HG03442 (cell line): ENCODE results near the gene ARAP3.

Source experiments
- ATAC-seq: cut with Tn5 transposase; IDR thresholded peaks from one replicate; pipeline ENCODE4 v1.9.1; 2021; ENCODE audit warnings: mild to moderate bottlenecking, moderate library complexity; ENCODE audit not compliant: unreplicated experiment

Gene ARAP3

DNA sequence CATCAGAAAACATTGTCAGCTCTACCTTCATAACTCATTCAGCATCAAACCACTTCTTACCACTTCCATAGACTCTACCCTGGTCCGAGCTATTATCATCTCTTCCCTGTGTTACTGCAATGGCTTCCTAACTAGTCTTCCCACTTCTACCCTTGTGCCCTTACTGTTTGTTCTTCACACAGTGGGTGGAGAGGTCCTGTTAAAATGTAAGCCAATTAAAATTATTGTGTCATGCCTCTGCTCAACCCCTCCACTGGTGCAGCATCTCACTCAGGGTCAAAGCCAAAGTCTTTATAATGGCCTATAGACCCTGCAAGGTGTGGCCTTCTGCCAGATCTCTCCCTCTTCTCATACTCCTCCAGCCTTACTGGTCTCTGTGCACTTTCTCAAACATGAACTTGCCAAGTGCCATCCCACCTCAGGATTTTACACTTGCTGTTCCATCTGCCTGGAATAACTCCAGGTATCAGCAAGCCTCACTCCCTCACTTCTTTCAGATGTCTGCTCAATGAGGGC lies 22.8 kb upstream of the ARAP3 start:
- ATAC-seq = no peak

DNA sequence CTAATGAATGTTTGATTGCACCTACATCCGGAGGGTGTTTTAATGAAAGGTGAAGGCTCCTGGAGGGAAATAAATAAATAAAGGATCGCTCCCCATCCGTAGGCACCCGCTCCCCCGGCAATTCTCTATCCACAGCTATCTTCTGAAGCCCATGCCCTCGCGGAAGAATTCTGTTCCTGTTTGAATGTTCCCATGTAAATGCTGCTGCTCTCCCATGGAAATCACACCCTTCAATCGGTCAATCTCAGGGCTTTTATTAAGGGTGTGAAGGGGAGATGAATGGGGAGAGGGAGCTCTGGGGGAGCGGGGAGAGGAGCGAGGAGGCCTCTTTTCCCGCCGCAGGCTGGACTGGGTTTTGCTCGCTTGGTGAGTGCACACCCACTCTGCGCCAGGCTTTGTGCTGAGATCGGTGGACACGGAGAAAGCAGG lies 21.1 kb upstream of the ARAP3 start:
- no peak for ATAC-seq

DNA sequence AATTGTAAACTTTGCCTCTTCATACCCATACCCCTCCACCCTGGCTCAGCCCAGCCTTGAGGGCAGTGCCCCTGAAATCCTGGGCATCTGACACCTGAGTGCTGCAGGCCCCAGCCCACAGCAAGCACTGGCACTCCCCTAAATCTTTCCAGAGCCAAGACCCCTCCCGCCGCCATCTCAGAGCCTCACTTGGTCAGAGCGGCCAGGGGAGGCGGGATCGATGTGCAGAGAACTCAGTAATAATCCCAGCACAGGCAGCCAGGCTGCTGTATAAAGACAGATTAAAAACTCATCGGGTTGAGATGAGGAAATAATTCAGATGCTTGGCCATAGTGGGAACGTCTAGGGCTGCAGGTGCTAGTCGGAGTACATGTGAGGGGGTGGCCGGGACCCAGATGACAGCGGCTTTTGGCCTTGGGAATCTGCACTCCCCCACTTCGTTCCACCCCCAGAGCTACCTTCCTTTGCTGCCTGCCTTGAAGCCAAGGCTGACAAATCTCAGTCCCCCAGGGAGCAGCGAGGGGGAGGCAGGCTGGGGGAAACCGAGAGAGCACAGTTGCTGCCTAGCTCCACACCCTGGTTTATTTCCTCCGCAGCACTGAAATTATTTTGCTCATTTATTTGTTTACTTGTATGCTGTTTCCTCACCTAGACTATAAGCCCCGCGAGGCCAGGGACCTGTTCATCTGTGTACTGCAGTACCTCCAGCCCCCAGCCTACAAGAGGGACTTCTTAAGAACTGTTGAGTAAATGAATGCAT lies 19.5 kb upstream of the ARAP3 start:
- peak; percentile 51 for ATAC-seq

DNA sequence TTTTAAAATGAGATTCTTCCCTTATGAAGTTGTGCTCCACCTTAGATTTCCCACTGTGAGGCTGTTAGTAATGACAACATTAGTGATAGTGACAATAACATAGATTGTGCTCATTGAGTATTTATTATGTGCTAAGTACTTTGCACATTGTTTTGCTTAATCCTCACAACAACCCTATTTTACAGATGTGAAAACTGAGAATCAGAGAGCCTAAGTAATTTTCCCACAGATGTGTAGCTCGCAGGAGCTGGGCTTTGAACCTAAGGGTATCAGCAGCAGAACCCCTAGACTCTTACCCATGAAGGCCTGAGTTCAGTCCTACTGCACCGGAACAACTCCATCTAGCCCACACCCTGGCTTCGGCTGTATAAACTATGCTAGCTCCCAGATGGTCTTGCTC lies 15.6 kb upstream of the ARAP3 start:
- no peak for ATAC-seq

DNA sequence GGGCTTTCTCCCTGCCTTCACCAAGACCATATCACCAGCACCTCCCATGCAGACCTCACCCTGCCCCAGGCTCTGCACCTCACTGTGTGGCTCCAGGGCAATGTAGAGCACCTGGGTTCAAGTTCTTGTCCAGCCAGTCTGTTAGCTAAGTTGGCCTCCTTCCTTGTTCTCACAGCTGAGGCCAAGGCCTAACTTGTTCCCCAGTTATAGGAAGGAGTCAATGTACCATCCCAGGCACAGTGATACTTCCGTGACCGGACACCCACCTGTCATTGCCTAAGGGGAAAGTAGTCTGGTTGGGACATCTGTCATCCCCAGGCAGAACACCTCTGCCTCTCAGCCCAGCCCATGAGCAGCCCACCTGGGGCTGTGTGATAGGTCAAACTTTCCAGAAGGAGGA lies 14.4 kb upstream of the ARAP3 start:
- ATAC-seq = no peak

DNA sequence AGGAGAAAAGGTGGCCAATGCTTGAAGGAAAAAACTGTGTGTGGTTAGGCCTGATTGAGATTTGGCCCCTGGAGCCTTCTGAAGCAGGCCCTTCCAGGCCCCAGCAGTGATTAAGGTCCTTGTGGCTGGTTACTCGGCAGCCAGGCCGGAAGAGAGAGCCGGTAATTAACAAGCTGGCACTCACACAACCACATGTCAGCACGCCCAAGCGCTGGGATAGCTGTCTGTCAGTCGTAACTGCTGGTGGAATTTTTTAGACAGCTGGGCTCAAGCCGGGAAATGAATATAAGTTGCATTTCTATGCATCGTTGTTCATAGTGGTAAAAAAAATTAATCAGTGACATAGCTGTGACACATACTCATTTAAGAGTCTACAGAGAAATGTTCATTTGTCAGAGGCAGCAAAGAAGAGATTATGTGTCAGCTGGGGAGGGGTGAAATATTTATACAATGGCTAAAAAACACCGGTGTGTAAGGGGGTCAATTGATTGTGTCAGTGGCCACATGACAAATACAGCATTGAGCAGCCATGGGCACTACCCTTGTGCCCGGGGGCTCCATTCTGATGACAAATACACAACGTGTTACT lies 13.7 kb upstream of the ARAP3 start:
- ATAC-seq = no peak

DNA sequence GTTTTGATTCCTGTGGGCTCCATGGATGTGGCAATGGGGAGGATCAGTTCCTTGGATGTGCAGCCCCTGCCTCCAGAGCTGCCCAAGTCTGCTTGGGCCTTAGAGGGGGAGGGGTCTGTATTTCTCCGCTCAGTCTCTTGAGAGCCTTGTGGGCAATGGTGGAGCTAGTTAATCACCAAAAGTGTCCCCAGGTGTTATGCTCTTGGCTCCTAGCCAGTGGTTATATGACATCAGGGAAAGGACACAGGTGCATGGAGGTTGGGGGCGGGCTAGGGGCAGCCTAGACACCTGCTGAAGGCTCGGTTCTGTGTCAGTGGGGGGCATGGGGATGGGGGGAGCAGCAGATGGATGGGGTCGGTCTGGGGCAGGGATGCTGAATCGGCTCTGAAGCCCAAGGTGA lies 12.4 kb upstream of the ARAP3 start:
- no peak for ATAC-seq

DNA sequence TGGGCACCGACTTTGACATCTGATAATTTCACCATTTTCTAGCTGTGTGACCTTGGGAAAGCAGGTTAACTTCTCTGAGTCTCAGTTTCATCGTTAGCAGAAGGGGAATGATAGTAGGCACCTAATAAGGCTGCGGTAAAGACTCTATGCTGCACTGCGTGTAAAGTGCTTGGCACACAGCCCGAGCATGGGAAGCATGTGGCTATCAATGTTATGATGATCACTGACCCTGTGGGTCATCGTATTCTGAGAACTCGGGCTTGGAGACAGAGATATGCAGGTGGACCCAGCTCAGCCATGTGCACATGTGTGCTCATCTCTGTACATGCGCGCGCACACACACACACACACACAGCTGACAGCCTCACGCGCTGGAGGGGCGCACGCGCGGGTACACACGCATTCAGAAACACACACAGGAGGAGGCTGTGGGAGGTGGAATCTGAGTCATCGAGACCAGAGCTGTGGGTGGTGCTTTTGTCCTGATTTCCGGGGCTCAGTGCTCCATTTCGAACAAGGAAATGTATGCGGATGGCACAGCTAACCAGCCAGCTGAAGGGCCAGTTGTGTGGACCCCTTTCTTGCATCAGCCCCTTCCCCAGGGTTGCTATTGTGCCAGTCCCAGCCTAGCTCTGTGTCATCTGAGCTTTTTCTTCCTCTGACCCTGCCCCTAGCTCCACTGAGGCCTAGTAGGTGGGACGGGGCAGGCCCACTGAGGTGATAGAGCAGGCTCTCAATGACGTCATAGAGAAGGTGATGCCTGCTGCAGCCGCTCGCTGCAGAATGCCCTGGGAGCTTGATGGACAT lies 11.1 kb upstream of the ARAP3 start:
- ATAC-seq = no peak

DNA sequence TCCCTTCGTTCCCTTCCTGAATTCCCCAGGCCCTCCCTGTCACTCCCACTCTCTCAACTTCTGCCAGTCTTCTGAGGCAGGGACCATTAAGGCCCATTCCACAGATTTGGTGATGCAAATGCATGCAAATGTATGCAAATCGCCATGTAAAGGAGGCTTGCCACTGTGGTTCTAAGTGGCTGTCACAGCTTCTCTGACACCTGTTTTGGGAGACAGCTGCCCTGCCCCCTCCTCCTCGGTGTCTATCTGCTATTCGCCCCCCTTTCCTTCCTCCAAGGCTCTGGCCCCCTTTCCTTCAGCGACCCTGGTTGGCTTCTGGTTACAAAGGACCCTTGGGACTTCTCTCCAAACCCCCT lies 10.5 kb upstream of the ARAP3 start:
- ATAC-seq = no peak

DNA sequence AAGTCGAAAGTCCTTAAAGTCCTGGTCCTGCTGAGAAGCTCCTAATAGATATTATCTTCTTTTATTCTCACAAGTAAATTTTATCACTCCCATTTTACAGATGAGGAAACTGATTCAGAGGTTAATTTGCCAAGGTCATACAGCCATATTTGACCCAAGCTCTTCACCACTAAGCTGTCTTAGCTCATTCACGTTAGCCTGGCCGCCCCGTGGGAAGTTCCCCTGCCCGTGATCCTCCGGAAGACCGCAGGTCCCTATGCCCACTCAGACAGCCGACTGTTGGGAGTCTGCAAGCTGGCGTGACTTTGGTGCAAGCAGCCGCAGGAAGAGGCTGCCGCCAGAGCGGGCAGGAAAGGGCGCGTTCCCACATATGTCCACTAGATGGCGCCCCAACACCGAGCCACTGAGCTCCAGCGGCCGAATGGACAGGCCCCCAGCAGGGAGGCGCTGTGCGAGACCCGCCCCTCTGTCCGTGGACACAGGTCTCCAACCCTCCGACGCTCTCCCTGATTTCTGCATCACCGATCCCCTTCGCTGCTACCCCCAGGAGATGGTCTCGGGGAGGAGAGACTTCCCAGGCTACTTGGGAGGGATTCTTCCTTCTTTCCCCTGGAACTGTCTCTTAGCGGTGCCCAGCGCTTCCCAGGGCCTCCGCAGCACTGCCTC lies 10.0 kb upstream of the ARAP3 start:
- peak; percentile 91 for ATAC-seq

DNA sequence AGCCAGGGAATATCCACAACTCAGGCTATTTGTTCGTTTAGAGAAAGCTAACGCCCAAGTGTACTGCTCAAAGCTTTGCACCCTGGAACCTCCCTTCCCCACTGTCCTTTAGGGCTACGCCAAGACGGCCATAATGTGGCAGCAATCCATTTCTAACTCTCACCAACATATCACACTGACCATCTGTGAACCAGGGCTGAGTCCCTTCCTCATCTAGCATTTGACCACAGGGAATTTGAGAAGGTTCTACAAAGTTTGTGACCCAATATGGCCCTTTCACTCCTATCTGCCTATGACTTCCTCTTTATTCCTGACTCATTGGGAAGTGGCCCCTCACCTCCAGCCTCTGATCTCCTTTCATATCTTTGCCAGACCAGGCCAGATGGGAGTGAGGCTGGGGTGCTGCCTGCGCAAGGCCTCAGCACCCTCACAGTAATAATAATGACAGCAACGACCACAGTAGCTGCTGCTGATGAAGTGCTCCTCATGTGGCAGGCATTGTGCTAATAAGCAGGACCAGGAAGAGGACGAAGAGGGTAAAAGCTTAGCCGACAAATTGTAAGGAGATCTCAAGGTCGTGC lies 9.3 kb upstream of the ARAP3 start:
- no peak for ATAC-seq

DNA sequence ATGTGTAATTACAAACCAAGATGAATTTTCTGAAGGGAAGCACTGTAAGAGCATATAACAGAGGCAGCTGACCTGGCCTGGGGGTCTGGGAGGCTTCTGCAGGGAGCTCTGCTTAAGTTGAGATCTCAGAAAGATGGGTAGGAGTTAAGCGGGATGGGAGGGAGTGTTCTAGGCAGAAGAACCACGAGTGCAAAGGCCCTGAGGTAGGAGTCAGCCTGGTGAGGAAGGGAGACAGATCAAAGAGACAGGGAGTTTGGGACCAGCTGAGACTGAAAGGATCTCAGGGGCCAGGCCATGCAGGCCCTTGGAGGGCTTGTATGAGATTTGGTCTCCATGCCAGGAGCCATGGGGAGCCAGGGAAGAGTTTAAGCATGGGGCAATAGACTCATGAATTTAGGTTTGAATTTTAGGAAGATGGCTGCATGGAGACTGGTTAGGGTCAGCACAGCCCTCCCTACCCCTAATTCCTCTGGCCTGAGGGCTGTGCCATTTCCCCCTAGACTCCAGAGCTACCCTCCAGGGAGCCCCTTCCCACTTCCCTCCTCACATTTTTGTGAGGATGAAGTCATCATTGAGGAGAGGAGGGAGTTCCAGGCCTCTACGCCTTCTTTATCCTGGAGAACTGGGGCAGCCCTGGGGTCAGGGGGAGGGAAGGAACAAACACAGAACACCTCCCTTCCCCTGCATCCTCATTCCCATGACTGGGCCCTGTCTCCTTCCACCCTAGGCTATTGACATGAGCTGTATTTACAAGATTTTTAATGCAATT lies 4.8 kb upstream of the ARAP3 start:
- no peak for ATAC-seq

DNA sequence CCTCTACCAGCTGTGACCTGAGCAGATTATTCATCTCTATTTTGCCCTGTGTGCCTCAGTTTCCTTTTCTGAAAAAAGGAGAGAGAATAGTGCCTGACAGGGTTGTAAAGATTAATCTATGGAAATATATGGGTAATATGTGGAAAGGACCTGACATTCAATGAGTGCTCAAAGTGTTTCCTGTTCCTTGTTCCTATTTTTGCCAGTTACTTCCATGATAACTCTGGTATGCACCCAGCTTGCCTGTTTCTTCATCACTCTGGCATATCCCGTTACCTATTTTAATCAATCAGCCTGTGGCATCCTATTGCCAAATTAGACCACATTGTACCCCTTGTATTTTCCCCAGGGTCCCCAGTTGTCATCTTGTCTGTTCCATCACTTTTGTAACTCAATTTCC lies 3.6 kb upstream of the ARAP3 start:
- ATAC-seq = no peak

DNA sequence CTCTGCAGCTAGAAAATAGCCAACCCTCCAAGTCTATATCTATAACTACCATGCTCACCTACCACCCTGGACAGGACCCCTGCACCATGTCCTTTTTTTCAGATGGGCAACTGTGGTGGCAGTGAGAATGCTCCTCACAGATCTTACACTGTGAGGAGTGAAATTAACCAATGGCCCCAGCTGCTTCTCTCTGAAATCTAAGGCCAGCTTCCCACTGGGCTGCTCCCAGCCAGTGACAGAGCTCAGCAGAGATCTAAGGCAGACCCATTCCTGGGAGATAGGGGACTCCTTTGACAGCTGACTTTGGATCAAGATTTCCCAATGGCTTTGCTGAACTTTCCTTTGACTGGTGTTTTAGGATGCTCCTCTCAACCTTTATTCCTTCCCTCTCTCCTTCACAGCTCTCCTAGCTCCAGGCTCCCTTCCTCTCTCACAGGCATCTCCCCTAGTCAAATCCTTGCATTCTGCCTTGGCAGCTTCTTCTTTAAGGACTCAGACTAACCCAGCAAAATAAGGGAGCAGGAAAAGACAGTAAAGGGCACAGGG lies 1.6 kb upstream of the ARAP3 start:
- ATAC-seq = no peak

DNA sequence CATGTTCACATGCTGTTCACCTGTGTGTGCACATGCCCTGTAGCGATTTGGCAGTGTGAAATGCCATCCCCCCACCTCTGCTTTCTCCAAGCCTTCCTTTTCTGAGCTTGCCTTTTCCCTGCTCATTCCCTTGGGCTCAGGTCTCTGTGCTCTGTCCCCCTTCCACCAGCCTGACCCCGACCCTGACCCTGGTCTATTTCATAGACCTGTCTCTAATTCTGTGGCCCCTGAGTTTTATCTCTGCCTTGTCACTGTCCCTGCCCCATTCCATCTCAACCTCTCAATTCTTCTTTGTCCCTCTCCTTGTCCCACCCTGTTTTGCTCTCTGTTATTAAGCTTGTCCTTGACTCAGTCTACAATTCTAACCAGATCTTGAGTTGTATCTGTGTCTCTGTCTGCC lies 735 bp downstream of the ARAP3 start:
- ATAC-seq = no peak

DNA sequence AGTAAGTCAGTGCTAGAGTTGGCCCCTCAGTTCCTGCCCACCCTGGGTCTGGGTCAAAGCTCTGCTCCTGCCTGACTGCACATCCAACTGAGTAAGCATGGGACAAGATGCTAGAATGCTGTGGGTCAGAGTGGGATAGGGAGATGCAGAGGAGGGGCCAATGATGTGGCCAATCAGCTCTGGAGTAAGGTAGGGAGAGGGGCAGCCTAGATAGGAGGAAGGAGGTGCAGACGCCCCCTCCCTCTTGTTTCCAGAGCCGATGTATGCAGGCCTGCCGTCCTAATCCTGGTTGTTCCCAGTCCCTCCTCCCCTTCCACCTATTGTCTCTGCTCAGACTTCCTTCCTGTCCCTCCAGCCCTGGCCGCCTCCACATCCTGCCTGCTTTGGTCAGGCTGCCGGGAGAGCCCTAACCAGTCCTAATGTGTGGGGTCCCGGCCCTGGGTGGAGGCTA lies 1.3 kb downstream of the ARAP3 start:
- ATAC-seq = no peak

DNA sequence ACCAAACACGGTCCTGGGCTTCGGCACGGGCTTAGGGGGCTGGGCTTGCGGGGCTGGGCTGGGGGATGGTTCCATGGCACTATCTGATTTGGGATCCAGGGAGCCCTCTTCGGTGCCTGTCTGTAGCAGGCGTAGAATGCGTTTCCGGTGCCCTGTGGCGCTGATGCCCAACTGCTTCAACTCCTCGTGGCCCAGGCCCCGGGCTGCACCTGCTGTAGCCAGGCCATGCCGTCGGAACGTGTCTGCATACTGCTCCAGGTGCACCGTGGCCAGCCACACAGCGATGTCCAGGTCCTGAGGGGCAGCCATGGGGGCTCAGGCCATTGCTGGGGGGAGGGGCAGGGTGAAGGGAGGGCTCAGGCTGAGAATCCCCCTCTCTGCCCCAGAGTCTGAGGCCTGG lies 1.9 kb downstream of the ARAP3 start:
- ATAC-seq = no peak

DNA sequence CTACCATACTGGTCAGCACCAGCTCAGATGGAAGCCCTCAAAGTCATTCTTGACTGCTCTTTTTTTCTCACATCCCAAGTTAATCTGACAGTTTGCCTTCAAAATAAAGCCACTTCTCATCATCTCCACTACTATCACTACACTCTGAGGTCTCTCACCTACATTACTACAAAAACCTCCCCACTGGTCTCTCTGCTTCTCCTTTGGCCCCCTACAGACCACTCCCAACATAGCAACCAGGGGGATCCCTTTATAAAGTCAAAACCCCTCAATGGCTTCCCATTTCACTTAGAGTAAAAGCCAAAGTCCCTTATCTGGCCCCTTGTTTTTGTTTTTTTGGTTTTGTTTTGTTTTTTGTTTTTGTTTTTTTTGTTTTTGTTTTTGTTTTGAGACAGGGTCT lies 4.6 kb downstream of the ARAP3 start:
- ATAC-seq = no peak

DNA sequence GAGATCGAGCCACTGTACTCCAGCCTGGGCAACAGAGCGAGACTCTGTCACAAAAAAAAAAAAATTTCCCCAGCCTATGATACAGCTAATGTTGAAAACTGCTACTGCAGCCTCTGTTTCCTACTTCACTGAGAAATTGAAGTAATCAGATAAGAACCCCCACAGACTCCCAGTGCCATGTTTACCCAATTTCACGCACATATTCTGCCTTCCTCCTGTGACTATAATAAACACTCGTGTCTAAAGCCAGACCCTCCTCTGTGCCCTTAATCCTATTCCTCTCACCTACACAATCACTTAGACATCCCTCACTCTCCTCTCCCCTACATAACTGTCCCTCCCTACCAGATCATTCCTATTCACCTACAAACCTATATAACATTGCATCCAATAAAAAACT lies 6.4 kb downstream of the ARAP3 start:
- no peak for ATAC-seq

DNA sequence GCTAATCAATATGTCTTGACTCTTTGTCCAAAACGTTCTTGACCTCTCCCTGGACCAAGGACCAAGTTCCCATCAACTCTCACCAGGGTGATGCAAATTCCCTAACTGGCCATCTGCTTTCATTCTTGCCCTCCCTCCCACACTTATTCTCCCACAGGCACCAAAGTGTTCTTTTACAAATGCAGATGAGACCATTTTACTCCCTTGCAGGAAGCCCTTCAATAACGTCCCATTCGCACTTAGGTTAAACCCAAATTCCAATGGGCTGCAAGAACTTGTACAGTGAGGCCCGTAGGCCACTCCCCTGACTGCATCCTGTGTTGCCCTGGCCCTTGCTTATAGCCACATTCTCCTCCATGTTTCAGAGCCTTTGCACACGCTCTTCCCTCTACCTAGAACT lies 7.3 kb downstream of the ARAP3 start:
- no peak for ATAC-seq
